GM19025 (cell line): ENCODE data around the gene DCUN1D3.
"Not testable (repeated sequence)": the region's sequence is repeated elsewhere in the genome, so short reads cannot be mapped to it uniquely, and the experiment has no call there.

ENCODE experiments used
- ATAC-seq: cut with Tn5 transposase; IDR thresholded peaks from one replicate; pipeline ENCODE4 v1.9.1; 2021; ENCODE audit warnings: mild to moderate bottlenecking, low read depth, moderate library complexity; ENCODE audit not compliant: unreplicated experiment

The DCUN1D3 gene

DNA sequence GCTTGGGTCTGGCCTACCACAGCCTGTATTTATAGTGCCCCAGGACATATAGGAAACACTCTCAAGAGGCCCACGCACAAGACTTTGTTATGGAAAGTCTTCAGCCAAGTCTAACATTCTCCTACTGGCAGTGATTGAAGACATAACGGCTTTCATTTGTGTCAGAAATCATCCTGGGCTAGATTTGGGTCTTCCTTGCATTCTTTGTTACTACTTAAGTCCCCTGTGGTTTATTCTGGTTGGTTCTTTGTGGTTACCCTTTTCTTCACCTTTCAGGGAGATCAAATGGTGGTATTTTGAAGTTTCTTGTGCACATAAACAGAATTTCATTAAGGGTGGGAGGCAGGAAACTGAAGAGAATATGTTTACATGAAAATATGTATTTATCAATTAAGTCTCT is 56.1 kb downstream of the DCUN1D3 start:
- no peak for ATAC-seq

GRCh38 chr16:20839504-20839903 is 60.7 kb downstream of the DCUN1D3 start:
- no peak for ATAC-seq

DNA sequence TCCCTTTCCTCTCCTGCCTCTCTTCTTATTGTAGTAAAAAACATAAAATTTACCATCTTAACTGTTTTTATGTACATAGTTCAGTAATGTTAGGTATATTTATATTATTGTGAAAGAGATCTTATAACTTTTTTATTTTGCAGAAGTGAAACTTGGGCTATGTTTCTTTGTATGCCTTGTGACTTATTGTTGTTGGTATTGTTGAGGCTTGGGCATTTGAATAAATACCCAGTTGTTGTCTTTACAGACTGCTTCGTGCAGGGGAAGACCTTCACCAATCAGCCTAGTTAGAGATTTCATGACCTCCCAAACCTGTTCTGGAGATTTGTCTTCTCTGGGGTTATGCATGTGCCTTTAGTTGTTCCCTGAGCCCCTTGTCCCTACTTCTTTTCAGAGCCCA is 61.9 kb downstream of the DCUN1D3 start:
- no peak for ATAC-seq

- no peak for ATAC-seq
Measured at GRCh38 chr16:20833086-20833485, 67.1 kb downstream of the DCUN1D3 start.

DNA sequence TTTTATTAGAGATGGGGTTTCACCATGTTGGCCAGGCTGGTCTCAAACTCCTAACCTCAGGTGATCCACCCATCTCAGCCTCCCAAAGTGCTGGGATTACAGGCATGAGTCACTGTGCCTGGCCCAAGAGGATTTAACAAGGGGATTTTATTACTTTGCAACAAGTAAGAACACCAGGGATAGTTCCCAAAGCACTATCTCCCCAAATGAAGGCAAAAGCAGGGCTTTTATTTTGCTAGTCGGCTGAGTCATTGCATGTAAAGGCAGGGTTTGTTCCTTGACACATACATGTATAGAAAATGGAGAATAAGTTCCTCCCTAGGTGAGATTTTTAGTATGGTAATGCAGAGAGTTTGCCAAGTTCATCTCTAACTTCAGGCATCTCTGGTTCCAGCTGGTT is 69.8 kb downstream of the DCUN1D3 start:
- no peak for ATAC-seq

DNA sequence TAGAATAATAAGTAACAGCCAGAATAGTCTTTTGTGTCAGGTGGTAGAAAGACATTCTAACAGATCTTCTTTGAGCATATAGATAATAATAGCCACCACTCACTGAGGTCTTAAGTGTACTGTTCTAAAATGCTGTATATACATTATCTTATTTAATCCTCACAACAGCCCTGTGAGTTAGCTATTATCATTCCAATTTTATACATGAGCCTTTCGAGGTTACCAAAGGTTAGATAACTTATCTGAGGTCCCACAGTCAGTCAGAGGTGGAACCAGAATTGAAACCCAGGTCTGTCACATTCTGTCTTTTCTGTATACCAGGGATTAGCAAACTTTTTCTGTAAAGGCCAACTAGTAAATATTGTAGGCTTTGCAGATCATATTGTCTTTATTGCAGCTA is 70.6 kb downstream of the DCUN1D3 start:
- ATAC-seq = no peak

DNA sequence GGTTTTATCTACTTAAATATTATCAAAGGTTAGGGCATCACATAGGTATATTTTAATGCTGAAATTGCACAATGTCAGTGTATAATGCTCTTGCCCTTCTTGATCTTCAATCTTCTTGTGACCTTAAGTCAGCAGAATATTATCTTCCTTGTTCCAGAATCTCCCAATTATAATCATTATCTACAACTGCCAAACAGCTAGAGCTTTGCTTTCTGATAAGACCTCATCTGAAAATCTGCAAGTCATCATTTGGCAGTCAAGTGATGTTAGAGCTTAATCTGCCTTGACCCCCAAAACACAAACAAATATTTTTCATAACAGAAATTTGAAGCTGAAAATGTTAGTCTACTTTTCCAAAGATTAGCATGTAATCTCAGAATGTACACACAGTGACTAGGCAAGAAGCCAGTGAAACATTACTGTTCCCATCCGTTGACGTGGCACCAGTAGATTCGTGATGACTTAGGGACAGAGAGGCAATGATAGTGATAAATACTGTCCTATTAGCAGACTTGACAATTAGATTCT is 74.1 kb downstream of the DCUN1D3 start:
- no peak for ATAC-seq

DNA sequence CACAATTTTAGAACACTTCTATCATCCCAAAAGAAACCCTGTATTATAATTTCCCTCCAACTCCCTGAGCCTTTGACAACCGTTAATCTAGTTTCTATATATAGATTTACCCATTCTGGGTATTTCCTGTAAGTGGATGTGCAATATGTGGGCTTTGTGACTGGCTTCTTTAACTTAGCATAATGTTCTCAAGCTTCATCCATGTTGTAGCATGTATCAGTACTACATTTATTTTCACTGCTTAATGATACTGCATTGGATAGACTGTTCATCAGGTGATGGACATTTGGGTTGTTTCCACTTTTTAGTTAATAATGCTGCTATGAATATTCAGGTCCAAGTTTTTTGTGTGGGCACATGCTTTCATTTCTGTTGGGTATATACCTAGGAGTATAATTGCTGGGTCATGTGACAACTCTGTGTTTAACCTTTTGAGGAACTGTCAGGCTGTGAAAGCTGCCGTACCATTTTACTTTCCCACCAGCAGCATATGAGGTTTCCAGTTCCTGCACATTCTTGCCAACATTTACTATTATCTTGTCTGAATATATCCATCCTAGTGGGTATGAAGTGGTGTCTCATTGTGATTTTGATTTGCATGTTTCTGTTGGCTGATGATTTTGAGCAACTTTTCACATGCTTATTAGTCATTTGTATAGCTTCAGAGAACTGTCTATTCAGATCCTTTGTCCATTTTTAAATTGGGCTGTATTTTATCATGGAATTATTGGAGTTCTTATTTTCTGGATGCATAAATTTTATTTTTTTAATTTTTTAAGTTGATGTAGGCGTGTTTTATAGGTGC is 77.4 kb downstream of the DCUN1D3 start:
- no peak for ATAC-seq

DNA sequence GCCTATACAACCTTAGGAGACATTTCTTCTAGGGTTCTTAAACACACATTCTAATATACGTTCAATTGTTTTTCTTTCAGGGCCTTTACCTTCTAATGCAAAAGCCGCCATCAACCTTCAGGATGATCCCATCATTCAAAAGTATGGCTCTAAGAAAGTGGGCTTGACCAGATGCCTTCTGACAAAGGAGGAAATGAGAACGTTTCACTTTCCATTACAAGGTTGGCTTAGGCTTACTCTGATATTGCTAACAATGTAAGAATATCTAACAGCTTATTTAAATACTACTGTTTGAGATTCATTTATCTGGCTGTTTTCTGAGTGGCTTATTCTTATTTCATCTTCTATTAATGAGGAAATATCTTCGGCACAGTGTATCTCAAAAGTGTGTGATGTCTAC is 78.5 kb downstream of the DCUN1D3 start:
- no peak for ATAC-seq

- ATAC-seq = no peak
Measured at GRCh38 chr16:20818929-20819585, 81.1 kb downstream of the DCUN1D3 start.

GRCh38 chr16:20814784-20815183 is 85.4 kb downstream of the DCUN1D3 start:
- ATAC-seq = no peak

DNA sequence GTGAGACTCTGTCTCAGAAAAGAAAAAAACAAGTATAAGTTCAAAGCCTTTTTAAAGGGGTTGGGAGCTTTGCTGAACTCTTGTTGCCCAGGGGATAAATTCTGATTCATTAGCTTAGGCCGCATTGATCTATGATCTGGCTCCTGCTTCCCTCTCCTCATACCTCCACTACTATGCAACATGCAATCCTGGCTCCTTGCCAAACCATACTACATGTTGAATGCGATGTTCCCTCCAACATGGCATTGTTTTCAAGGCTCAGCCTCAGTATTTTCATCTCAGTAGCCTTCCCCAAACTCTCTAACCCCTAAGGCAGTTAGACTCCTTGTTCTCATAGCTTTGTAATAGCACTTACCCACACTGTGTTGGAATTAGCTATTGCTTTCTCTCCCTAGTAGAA is 87.6 kb downstream of the DCUN1D3 start:
- ATAC-seq = no peak

DNA sequence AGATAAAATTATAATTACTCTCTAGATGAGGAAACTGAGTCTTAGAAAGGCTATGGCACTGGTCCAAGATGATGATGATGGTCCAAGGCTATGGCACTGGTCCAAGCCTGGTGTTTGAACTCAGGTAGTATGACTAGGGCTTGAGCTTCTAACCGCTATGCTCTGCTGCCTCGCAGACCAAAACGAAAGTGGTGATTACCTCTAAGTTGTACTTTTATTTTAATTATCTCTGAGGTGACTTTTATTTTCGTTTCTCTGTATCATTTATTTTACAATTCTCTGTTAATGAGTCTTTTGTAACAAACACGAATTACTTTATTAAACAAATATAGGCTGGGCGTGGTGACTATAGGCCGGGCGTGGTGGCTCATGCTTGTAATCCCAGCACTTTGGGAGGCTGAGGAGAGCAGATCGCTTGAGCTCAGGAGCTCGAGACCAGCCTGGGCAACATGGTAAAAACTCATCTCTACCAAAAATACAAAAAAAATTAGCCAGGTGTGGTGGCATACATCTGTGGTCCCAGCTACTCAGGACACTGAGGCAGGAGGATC is 88.2 kb downstream of the DCUN1D3 start:
- no peak for ATAC-seq

DNA sequence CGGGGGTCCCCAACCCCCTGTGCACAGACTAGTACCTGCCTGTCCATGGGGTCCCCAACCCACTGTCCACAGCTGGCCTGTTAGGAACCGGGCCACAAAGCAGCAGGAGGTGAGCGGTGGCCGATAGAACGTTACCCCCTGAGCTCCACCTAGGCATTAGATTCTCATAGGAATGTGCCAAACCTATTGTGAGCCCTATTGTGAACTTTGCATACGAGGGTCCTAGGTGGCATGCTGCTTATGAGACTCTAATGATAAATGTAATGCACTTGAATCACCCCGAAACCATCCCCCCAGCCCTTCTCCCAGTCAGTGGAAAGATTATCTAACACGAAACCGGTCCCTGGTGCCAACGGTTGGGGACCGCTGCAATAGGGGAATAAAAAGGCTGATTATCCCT is 92.3 kb downstream of the DCUN1D3 start:
- no peak for ATAC-seq

DNA sequence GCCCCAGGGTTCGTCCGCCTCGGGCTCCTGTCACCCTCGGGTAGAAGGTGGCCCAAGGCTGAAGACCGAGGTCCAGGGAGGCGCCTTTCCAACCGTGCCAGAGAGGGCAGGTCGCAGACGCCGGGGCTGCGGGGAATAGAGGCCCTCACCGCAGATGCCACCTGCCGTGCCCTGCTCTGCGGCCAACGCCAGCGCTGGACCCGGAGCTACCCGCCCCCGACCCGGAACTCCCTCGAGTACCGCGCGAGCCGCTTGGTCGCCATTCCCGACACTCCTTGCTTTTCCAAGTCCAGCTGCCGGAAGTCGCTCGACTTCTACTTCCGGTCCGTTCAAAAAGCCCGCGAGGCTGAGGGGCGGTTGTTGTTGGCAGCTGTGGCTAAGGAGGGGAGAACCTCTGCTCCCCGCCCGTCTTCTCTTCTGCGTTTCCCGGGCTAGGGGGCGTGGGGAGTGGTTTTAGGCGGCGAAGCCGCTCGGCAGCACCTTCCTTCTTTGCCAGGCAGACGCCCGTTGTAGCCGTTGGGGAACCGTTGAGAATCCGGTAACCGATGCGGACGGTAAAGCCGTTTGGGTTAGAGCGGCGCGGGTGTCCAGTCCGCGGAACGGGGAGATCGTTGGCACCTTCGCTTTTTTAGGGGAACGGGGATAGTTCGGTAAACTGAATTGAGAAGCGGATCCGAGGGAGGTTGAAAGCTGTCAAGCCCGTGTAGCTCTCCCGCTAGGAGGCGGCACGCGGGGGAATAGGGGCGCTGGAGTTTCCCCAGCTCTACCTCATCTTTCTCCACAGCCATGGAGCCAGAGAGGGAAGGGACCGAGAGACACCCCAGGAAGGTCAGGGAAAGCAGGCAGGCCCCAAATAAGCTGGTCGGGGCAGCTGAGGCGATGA is 93.7 kb downstream of the DCUN1D3 start, which contains the start of the genes ERI2 and REXO5:
ERI2 (minus strand) TSS at position 305 of the 883 bp plus-strand sequence; CDS start at position 263, 42 bp downstream.
REXO5 (plus strand) TSS at position 360 of the 883 bp plus-strand sequence; CDS start at position 787, 427 bp downstream.
- ATAC-seq = peak; percentile 77

DNA sequence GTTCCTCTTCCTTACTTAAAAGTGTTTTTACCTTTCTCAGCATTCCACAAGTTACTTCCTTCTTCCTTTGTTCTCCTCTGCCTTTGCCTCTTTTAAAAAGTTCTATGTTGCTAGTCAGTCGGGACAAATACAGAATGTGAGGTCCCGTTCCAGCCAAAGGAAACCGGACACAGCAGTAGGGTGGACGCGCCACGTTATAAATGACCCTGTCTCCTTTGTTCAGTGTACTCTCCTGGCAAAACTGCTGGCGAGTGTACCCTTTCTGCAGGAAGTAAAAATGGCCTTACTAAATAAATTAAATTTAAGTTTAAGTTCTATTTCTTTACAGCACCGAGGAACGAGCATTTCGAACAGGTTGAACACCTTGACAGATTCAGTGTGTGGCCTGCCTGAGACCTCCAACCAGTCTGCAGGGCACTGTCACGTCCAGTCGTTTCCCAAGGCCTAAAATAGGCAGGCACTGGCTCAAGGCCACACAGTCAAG is 94.4 kb downstream of the DCUN1D3 start:
- not testable (repeated sequence) for ATAC-seq
